NB4 (cell line): Measurements from ENCODE around the gene ENDOU.

Experiments used
- DNase-seq: peaks from one replicate; pipeline ENCODE4 v3.0.0; 2010; ENCODE audit warnings: low read depth
- H3K4me3 ChIP-seq: one replicate; pipeline ENCODE4 v1.5.1; 2011; ENCODE audit warnings: mild to moderate bottlenecking, low read depth, low read length, moderate library complexity
- MYC ChIP-seq: IDR thresholded peaks from 2 replicates; pipeline ENCODE4 v1.6.1; 2011; ENCODE audit warnings: low read depth, low read length
- POLR2A ChIP-seq: IDR thresholded peaks from 2 replicates; pipeline ENCODE4 v1.6.1; 2011; ENCODE audit warnings: mild to moderate bottlenecking; ENCODE audit not compliant: insufficient read length; ENCODE audit errors: extremely low read depth
- TF ChIP-seq, protein P1 (sequence below): IDR thresholded peaks from one replicate; pipeline ENCODE4 v1.5.1; 2012; ENCODE audit warnings: low read depth, low read length
- TF ChIP-seq, protein P2 (sequence below): IDR thresholded peaks from 2 replicates; pipeline ENCODE4 v1.6.1; 2011; ENCODE audit warnings: low read depth, low read length

Gene ENDOU, protein sequence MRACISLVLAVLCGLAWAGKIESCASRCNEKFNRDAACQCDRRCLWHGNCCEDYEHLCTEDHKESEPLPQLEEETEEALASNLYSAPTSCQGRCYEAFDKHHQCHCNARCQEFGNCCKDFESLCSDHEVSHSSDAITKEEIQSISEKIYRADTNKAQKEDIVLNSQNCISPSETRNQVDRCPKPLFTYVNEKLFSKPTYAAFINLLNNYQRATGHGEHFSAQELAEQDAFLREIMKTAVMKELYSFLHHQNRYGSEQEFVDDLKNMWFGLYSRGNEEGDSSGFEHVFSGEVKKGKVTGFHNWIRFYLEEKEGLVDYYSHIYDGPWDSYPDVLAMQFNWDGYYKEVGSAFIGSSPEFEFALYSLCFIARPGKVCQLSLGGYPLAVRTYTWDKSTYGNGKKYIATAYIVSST

DNA sequence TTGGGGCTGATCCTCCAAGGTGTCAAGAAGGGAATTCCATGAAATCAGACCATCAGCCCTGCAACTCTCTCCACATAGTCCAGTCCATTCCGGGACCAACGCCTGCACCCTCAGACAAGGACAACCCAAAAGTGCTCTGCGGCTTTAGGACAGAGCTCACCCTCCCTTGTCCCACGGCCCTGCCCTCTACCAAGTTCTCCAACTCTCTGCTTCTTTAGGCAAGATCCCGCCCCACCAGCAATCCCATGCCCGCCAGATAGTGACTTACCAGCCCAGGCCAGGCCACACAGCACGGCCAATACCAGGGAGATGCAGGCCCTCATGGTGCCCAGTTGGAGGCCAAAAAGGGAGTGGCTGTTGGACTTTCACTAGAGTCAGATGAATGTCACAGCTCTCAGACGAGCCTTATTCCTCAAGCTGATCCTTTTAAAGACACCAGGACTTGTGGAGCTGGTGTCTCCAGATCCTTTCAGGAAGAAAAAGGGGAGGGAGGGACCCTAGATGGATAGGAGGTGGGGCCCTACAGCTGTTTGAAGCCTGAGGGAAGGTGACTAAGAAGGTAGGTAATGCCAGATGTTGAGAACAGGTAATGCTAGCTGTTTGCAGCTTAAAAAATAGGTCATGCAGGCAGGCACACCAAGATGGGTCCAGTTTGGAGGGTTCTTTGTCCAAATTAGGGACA is at the start of gene ENDOU:
Gene ENDOU (minus strand): TSS at position 400 of the 682 bp plus-strand sequence. CDS start 77 bp downstream, at position 323.
- H3K4me3 ChIP-seq, result no peak within 1 kb of the TSS
- TF ChIP-seq, protein P1, sequence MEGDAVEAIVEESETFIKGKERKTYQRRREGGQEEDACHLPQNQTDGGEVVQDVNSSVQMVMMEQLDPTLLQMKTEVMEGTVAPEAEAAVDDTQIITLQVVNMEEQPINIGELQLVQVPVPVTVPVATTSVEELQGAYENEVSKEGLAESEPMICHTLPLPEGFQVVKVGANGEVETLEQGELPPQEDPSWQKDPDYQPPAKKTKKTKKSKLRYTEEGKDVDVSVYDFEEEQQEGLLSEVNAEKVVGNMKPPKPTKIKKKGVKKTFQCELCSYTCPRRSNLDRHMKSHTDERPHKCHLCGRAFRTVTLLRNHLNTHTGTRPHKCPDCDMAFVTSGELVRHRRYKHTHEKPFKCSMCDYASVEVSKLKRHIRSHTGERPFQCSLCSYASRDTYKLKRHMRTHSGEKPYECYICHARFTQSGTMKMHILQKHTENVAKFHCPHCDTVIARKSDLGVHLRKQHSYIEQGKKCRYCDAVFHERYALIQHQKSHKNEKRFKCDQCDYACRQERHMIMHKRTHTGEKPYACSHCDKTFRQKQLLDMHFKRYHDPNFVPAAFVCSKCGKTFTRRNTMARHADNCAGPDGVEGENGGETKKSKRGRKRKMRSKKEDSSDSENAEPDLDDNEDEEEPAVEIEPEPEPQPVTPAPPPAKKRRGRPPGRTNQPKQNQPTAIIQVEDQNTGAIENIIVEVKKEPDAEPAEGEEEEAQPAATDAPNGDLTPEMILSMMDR, result no peak
- TF ChIP-seq MYC, result no peak
- TF ChIP-seq POLR2A, result no peak
- TF ChIP-seq, protein P2, sequence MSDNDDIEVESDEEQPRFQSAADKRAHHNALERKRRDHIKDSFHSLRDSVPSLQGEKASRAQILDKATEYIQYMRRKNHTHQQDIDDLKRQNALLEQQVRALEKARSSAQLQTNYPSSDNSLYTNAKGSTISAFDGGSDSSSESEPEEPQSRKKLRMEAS, result no peak
- DNase-seq, result no peak

DNA sequence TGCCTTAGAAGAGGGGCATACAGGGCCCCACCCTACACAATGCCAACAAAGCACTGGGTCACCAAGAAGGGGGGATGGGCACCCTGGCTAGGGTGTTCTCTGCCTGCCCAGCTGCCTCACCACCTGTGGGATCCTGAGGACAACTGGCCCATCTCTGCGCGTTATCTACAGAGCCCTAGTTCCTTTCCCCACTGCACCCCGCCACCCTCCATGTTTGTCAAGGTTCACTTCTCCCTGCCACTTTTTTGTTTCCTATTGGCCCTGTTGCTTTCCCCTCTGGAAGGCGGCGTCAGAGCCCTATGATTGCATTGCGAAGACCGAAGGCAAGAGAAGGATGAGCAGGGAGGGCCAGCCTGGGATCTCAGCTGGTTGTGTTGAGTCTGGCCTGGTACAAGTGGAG is 49.4 kb upstream of the ENDOU start:
- H3K4me3 ChIP-seq, result peak overlapping the region; percentile 9
- no peak for TF ChIP-seq MYC
- TF ChIP-seq, protein P2, result no peak
- no peak for TF ChIP-seq POLR2A
- TF ChIP-seq, protein P1, result no peak
- no peak for DNase-seq

DNA sequence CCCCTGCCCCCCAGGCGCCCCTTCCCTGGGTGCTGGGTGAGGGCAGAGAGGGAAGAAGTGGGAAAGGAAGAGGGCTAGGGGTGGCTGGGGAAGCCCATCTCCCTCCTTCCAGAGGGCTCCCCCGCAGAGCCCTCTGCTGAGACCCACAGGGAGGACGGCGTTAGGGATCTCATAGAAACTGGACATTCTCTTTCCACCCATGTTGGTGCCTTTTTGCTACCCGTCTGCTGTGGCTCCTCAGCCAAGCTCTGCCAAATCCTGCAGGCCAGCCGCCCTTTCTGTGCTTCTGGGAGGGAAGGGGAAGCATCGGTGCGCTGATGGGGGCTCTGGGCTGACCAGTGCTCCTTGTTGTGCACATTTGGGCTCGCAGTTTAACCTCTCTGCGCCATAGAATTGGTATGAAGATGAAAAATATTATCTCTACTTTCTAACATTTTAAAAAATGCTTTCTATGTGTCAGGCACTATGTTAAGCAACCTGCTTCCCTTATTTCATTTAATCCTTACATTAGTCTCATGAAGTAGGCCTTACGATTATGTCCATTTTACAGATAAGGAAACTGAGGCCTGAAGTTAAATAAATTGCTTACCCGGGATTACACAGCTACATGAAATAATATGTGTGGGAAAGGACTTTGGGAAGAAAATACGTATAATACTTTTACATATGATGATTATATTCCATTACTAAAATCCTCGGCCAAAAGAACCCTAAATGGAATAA is 48.7 kb upstream of the ENDOU start:
- H3K4me3 ChIP-seq, result peak overlapping the region; percentile 75
- TF ChIP-seq MYC (no peak), POLR2A (no peak)
- TF ChIP-seq, protein P1, result no peak
- TF ChIP-seq, protein P2, result no peak
- peak; percentile 43 for DNase-seq

DNA sequence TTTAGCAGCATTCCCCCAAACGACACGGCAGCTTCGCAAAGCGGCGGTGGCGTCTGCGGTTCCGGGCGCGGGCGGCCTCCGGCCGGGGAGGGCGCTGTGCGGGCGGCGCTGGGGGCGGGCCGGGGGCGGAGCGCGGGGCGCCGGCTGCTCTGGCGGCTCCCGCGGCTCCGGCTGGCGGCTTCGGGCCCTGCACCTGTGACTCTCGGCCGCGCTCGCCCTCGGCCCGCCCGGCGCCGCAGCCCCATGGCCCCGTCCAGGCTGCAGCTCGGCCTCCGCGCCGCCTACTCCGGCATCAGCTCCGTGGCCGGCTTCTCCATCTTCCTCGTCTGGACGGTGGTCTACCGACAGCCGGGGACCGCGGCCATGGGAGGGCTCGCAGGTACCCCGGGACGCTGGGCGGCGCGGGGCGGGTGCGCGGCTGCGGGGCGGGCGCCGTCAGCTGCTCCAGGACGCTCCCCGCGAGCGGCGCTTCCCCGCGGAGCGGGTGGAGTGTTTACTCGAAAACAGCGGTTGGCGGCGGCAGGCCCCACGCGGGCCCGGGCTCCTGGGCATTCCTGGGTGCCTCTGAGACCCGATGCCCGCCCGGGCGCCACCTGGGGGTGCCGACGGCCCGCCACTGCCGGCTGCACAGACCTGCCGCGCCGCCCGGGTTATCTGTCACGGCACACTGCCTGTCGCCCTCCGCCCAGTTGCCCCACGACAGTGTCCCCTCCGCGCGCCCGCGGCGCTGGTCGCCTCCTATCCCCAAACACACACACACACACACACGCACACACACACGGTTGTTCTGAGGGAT is 48.0 kb upstream of the ENDOU start, which contains the start of gene SLC48A1:
Gene SLC48A1 (plus strand): TSS at position 177 of the 796 bp plus-strand sequence. CDS start 67 bp downstream, at position 244.
- peak; percentile 80 for DNase-seq
- H3K4me3 ChIP-seq, result peak within 1 kb of the TSS; percentile 75
- TF ChIP-seq, protein P1, result peak; percentile 30
- TF ChIP-seq MYC, result no peak
- peak; percentile 55 for TF ChIP-seq POLR2A
- TF ChIP-seq, protein P2, result no peak; the same call in 1 of the 2 replicates

DNA sequence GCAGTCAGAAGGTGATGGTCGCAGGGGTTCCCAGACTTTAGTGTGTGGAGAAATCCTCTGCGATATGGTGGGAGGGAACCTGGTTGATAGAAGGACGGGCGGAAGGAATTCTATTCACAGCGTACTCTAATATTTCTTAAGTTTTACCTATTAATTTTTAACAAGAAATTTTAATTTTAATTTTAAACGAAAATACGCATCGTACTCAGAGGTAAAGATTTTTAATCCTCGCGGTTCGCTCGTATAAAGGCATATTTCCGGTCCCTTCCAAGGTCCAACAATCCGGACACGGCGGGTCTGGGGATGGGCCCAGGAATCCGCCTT is 47.4 kb upstream of the ENDOU start:
- peak overlapping the region; percentile 44 for H3K4me3 ChIP-seq
- TF ChIP-seq, protein P1, result no peak
- TF ChIP-seq MYC, result no peak
- no peak for TF ChIP-seq POLR2A
- TF ChIP-seq, protein P2, result no peak
- no peak for DNase-seq
